ENCODE measurements around the gene SLC17A7. TPM values are rescaled to one million over a fixed set of nuclear protein-coding genes. Genes with fewer than 3 reads are reported as not detected.
"Not testable (repeated sequence)": the region's sequence is repeated elsewhere in the genome, so short reads cannot be mapped to it uniquely, and the experiment has no call there.

SLC17A7 gene
- total RNA-seq, 8 experiments from 2014 or later = 0.16 to 1.9 (median 0.71) TPM; not detected in 1

DNA sequence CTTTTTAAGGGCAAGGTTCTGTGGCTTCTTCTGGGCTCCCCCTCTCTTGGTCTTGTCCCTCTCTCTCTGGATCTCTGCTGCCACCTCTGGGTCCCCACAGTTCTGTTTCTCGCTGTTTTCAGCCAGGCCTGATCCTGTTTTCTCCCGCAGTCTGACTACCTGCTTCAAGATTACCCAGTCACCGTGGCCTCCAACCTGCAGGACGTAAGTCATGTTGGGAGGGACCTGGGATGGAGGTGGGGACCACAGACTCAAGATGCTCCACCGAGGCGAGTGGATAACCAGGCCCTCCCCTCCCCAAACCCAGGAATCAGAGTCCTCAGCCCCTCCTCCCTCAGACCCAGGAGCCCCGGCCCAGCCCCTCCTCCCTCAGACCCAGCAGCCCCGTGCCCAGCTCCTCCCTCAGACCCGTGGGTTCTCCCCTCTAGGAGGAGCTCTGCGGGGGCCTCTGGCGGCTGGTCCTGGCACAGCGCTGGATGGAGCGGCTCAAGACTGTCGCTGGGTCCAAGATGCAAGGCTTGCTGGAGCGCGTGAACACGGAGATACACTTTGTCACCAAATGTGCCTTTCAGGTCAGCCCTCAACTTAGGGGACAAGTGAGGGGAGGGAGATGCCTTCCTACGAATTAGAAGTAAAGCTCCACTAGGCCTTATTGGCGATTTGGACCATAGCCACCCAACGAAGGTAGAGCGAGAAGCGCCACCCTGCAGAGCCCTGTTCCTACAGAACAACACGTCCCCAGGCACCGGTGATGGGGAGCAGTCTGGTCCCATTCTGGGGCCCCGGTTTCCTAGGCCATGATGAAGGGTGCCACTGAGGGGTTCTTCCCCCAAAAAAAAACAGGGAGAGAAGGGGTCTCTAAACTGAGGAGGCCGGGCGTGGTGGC, 34.9 kb upstream of the SLC17A7 start:
- no peaks in the 10 kb centered on the region for H3K4me1 ChIP-seq (replicated peaks in 1 of 2)
- no peak overlapping the region for H3K27ac ChIP-seq
- H3K4me3 ChIP-seq = no peak overlapping the region
- in situ Hi-C loops (cut with MboI; ENCODE audit: low pct_unique_long_range_greater_than_20kb in 2 of 9, low sequenced_read_pairs in 9 of 9, unreplicated experiment in 9 of 9) = no loop called here
- ATAC-seq (replicated peaks in 6 of 8) = peak; percentile 24 to 89 (median 85)
- WGBS, 10 experiments = 0 to 100% (median 48%) methylated on average over 1 to 5 of the region's 27 CpGs; no CpG with 5 or more reads in 4 of the 10 experiments

DNA sequence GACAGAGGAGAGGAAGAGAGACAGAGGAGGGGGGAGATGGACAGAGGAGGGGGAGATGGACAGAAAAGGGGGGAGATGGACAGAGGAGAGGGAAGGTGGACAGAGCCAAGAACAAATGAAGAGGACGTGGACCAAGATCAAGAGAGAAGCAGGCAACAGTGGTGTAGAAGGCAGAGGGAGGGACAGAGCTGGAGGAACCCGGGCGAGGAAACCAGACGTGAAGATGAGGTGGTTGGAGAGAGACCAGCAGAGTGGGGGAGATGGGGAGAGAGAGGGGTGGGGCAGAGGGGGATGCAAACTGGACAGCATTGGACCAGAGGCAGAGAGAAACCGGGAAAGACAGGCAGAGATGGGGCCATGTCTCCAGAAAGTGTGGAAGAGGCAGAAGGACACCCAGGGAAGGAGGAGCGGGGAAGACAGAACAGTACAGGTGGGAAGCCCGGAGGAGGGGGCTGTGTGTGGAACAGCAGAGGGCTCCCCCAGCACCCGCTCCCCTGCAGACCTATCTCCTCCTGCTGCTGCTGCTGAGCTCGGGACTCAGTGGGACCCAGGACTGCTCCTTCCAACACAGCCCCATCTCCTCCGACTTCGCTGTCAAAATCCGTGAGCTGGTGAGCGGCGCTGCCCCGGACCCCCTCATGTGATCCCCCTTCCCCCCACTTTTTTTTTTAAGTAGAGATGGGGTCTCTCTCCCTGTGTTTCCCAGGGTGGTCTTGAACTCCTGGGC, 34.0 kb upstream of the SLC17A7 start:
- in situ Hi-C loops (cut with MboI; ENCODE audit: low pct_unique_long_range_greater_than_20kb in 2 of 9, low sequenced_read_pairs in 9 of 9, unreplicated experiment in 9 of 9) = no loop called here
- Histone ChIP-seq H3K4me1 (replicated peaks in 1 of 2) (no peaks in the 10 kb centered on the region), H3K4me3 (no peak overlapping the region), H3K27ac (no peak overlapping the region)
- 83% methylated on average over 1 of the region's 15 CpGs; no CpG with 5 or more reads in 9 of the 10 experiments for WGBS, 10 experiments
- ATAC-seq (replicated peaks in 6 of 8) = no peak

DNA sequence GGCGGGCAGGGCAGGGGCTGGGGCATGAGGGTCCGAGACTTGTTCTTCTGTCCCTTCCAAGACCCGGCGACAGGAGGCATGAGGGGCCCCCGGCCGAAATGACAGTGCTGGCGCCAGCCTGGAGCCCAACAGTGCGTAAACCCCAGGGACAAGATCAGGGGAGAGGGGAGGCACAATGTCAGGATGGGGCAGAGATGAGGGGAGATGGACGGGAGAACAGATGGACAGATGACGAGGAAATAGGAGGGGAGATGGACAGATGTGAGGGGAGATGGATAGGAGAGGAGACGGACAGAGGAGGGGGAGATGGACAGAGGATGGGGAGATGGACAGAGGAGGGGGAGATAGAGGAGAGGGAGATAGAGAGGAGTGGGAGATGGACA, 33.2 kb upstream of the SLC17A7 start:
- ATAC-seq (replicated peaks in 6 of 8) = peak in 1 of 8 experiments; percentile 3
- WGBS, 10 experiments = no CpG with 5 or more reads among the region's 11 CpGs
- H3K4me1 ChIP-seq (replicated peaks in 1 of 2) = no peaks in the 10 kb centered on the region
- no peak overlapping the region for H3K4me3 ChIP-seq
- H3K27ac ChIP-seq = no peak overlapping the region
- in situ Hi-C loops (cut with MboI; ENCODE audit: low pct_unique_long_range_greater_than_20kb in 2 of 9, low sequenced_read_pairs in 9 of 9, unreplicated experiment in 9 of 9) = no loop called here

DNA sequence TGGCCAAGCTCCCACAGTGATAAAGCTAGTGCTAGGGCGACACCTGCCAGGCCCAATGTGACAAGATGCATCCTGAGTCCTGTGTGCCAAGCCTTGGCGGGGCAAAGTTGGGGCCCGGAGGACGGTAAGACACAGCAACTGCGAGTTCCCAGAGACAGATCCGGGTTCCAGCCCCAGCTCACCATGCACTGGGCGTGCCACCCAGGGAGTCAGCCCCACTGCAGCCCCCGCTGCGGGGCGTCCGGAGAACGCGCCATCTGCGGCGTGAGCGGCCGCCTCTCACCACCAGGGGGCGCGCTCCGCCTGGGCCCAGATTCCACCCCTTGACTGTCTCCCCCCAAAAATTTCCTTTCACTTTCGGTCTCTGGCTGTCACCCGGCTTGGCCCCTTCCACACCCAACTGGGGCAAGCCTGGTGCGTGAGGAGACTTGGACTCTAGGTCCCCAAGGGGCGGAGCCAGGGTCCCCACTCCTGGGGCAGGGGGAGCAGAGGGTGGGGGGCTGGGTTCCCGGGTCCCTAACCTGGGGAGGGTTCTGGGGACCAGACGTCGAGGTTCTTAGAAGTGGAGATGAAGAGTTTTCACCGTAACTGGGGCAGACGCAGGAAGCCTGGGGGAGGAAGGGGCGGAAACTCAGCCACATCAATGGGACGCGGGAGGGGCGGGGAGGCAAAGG, 32.7 kb upstream of the SLC17A7 start, which contains the start of gene FLT3LG:
TSS of gene FLT3LG (plus strand) at position 348 of the 674 bp plus-strand sequence. CDS start 425 bp downstream, outside the sequence.
- H3K27ac ChIP-seq = no peak within 1 kb of the TSS
- peak within 1 kb of the TSS in 1 of 5 donors; percentile 6 for H3K4me3 ChIP-seq
- in situ Hi-C loops (cut with MboI; ENCODE audit: low pct_unique_long_range_greater_than_20kb in 2 of 9, low sequenced_read_pairs in 9 of 9, unreplicated experiment in 9 of 9) = no loop called here
- peak; percentile 5 to 70 (median 23) for ATAC-seq (replicated peaks in 6 of 8)
- WGBS, 10 experiments = 0 to 20% methylated on average over 2 to 7 of the region's 33 CpGs; no CpG with 5 or more reads in 8 of the 10 experiments
- H3K4me1 ChIP-seq (replicated peaks in 1 of 2) = no peaks in the 10 kb centered on the region

DNA sequence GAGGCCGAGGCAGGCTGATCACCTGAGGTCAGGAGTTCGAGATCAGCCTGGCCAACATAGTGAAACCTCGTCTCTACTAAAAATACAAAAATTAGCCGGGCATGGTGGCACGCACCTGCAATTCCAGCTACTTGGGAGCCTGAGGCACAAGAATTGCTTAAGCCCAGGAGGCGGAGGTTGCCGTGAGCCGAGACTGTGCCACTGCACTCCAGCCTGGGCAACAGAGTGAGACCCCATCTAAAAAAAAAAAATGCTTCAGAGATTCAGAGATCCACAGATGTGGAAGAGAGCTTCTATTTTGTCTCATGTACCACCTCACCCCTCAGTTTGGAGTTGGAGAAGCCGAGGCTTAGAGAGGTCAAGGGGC, 32.2 kb upstream of the SLC17A7 start:
- H3K4me3 ChIP-seq; H3K27ac ChIP-seq; ATAC-seq (replicated peaks in 6 of 8); H3K4me1 ChIP-seq (replicated peaks in 1 of 2); in situ Hi-C loops (cut with MboI; ENCODE audit: low pct_unique_long_range_greater_than_20kb in 2 of 9, low sequenced_read_pairs in 9 of 9, unreplicated experiment in 9 of 9): not testable (repeated sequence)
- WGBS, 10 experiments = 36 to 100% (median 81%) methylated on average over 1 to 5 of the region's 9 CpGs; no CpG with 5 or more reads in 7 of the 10 experiments

DNA sequence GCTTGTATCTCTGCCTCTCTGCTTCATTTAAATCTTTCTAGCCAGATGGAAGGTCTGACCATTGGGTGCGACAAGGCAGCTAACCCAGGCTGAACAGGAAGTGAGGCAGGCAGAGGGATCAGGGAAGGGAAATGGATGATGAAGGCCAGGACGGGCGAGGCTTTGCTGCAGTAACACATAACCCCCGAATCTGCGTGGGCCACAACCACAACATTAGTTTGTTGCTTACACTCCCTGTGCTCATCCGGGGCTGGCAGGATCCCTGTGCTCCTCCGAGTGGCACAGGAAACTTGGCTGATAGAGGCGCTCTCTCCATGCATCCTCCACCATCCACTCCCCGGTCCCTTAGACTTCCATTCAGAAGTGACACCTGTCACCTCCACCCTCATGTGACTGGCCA, 31.6 kb upstream of the SLC17A7 start:
- WGBS, 10 experiments = 10 to 100% (median 64%) methylated on average over 1 to 7 of the region's 9 CpGs; no CpG with 5 or more reads in 2 of the 10 experiments
- Histone ChIP-seq H3K4me1 (replicated peaks in 1 of 2) (no peaks in the 10 kb centered on the region), H3K27ac (no peak overlapping the region)

GRCh38 chr19:49470615-49470978, 29.3 kb upstream of the SLC17A7 start:
- Histone ChIP-seq H3K4me1 (replicated peaks in 1 of 2) (no peaks in the 10 kb centered on the region), H3K27ac (no peak overlapping the region), H3K4me3 (no peak overlapping the region)
- in situ Hi-C loops (cut with MboI; ENCODE audit: low pct_unique_long_range_greater_than_20kb in 2 of 9, low sequenced_read_pairs in 9 of 9, unreplicated experiment in 9 of 9) = no loop called here
- WGBS, 10 experiments = 69 to 100% (median 92%) methylated on average over 2 to 6 of the region's 8 CpGs; no CpG with 5 or more reads in 6 of the 10 experiments
- no peak for ATAC-seq (replicated peaks in 6 of 8)

More for the DNA sequence above, 31.6 kb upstream of the SLC17A7 start:
- H3K4me3 ChIP-seq = no peak overlapping the region
- in situ Hi-C loops (cut with MboI; ENCODE audit: low pct_unique_long_range_greater_than_20kb in 2 of 9, low sequenced_read_pairs in 9 of 9, unreplicated experiment in 9 of 9) = no loop called here
- ATAC-seq (replicated peaks in 6 of 8) = no peak

- ATAC-seq (replicated peaks in 6 of 8) = no peak
- 50 to 92% (median 81%) methylated on average over 1 to 11 of the region's 25 CpGs; no CpG with 5 or more reads in 3 of the 10 experiments for WGBS, 10 experiments
- H3K4me1 ChIP-seq (replicated peaks in 1 of 2) = no peaks in the 10 kb centered on the region
- H3K4me3 ChIP-seq = no peak overlapping the region
- in situ Hi-C loops (cut with MboI; ENCODE audit: low pct_unique_long_range_greater_than_20kb in 2 of 9, low sequenced_read_pairs in 9 of 9, unreplicated experiment in 9 of 9) = no loop called here
- H3K27ac ChIP-seq = no peak overlapping the region
These were observed 28.7 kb upstream of the SLC17A7 start for GRCh38 chr19:49469828-49470614.

- in situ Hi-C loops (cut with MboI; ENCODE audit: low pct_unique_long_range_greater_than_20kb in 2 of 9, low sequenced_read_pairs in 9 of 9, unreplicated experiment in 9 of 9) = no loop called here
- Histone ChIP-seq H3K4me3 (no peak overlapping the region), H3K4me1 (replicated peaks in 1 of 2) (no peaks in the 10 kb centered on the region), H3K27ac (no peak overlapping the region)
- 3 to 100% (median 75%) methylated on average over 2 to 7 of the region's 15 CpGs; no CpG with 5 or more reads in 3 of the 10 experiments for WGBS, 10 experiments
- ATAC-seq (replicated peaks in 6 of 8) = peak in 7 of 8 experiments; percentile 10 to 95 (median 28)
These were observed 27.6 kb upstream of the SLC17A7 start for GRCh38 chr19:49468746-49469447.

- Histone ChIP-seq H3K4me1 (replicated peaks in 1 of 2) (no peaks in the 10 kb centered on the region), H3K27ac (no peak overlapping the region), H3K4me3 (no peak overlapping the region)
- ATAC-seq (replicated peaks in 6 of 8) = peak in 2 of 8 experiments; percentile 3 to 5
- in situ Hi-C loops (cut with MboI; ENCODE audit: low pct_unique_long_range_greater_than_20kb in 2 of 9, low sequenced_read_pairs in 9 of 9, unreplicated experiment in 9 of 9) = no loop called here
- 74 to 100% (median 84%) methylated on average over 1 to 3 of the region's 19 CpGs; no CpG with 5 or more reads in 6 of the 10 experiments for WGBS, 10 experiments
These were observed 26.9 kb upstream of the SLC17A7 start for GRCh38 chr19:49468199-49468598.

DNA sequence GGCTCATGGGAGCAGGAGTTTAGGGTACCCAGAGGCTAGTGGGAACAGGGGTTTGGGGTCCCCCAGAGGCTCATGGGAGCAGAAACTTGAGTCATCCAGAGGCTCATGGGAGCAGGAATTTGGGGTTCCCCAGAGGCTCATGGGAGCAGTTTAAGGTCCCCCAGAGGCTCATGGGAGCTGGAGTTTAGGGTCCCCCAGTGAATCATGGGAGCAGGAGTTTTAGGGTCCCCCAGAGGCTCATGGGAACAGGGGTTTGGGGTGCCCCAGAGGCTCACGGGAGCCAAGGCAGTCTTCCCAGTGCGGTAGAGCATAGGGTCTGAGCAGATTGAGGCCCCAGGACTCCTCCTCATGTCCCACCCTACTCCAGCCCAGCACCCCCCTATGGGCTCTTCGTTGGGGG, 24.0 kb upstream of the SLC17A7 start:
- ATAC-seq (replicated peaks in 6 of 8) = peak in 2 of 8 experiments; percentile 6
- Histone ChIP-seq H3K4me1 (replicated peaks in 1 of 2) (no peaks in the 10 kb centered on the region), H3K27ac (no peak overlapping the region), H3K4me3 (no peak overlapping the region)
- in situ Hi-C loops (cut with MboI; ENCODE audit: low pct_unique_long_range_greater_than_20kb in 2 of 9, low sequenced_read_pairs in 9 of 9, unreplicated experiment in 9 of 9) = no loop called here
- 82 to 100% (median 100%) methylated on average over 1 to 2 of the region's 3 CpGs; no CpG with 5 or more reads in 5 of the 10 experiments for WGBS, 10 experiments

All from motor neuron (in vitro differentiated cells).